HepG2 (cell line): ENCODE measurements around the gene TSSK2. TPM values are rescaled to one million over a fixed set of nuclear protein-coding genes. Genes with fewer than 3 reads are reported as not detected.

Experiments
- ATAC-seq: fragments of 200-7000 bp; cut with Tn5 transposase; 3 replicates; pipeline ENCODE4 v1.9.1; 2020; ENCODE audit warnings: mild to moderate bottlenecking, moderate library complexity
- BruUV-seq: library from RNA; stranded (reverse); fragments of 400-500 nt; replicated peaks from 2 replicates; lab custom pipeline; 2021; lab: Mats Ljungman, UMichigan
- CTCF ChIA-PET: fragments of 300-600 bp; formaldehyde crosslinking; extraction: SDS; loops from one replicate; lab custom pipeline; 2021; ENCODE audit warnings: low total read pairs, inconsistent platforms, low intra/inter-chr PET ratio; lab: Yijun Ruan, JAX
- POLR2A ChIA-PET: fragments of 350-600 bp; sonication (Branson Sonifier 250); formaldehyde crosslinking; loops from one replicate; lab custom pipeline; 2020; ENCODE audit warnings: antibody characterized with exemption, inconsistent platforms; lab: Yijun Ruan, JAX
- DNase-seq: peaks from one replicate; pipeline ENCODE4 v3.0.0-alpha.2; 2015; ENCODE audit warnings: low spot score
- FAIRE-seq: peaks from 3 replicates; lab custom pipeline; 2011; peaks lifted over from hg19 to GRCh38; lab: Jason Lieb, UNC
- H2AFZ ChIP-seq: one replicate; pipeline ENCODE4 v1.6.1; 2011; ENCODE audit warnings: low read length, inconsistent platforms
- H3K27ac ChIP-seq: fragments of 300-600 bp; 3 replicates; pipeline ENCODE4 v1.8.0; 2011; ENCODE audit warnings: mixed run types, mild to moderate bottlenecking, mixed read lengths, low read length, inconsistent platforms; ENCODE audit not compliant: insufficient read depth; ENCODE audit errors: extremely low read length
- H3K27me3 ChIP-seq, 2 experiments: fragments of 200-600 bp in 1 of 2; 2 replicates in 1 of 2; 3 replicates in 1 of 2; pipeline versions ENCODE4 v1.6.0 to v1.8.0; 2011; ENCODE audit warnings: low read length in 2 of 2, mild to moderate bottlenecking in 2 of 2, moderate library complexity in 2 of 2, inconsistent platforms in 1 of 2; ENCODE audit not compliant: insufficient read depth in 2 of 2, control insufficient read depth in 1 of 2
- H3K36me3 ChIP-seq, 2 experiments: fragments of 200-600 bp in 1 of 2; replicated peaks in 1 of 2; 2 replicates in 1 of 2; 3 replicates in 1 of 2; pipeline versions ENCODE4 v1.5.1 to v1.8.0; 2011; ENCODE audit warnings: low read length in 2 of 2, inconsistent platforms in 1 of 2; ENCODE audit not compliant: insufficient read depth in 2 of 2, control insufficient read depth in 1 of 2
- H3K4me1 ChIP-seq: 2 replicates; pipeline ENCODE4 v1.5.1; 2012; ENCODE audit warnings: low read length, inconsistent platforms; ENCODE audit not compliant: insufficient read depth
- H3K4me2 ChIP-seq: 2 replicates; pipeline ENCODE4 v1.6.0; 2011; ENCODE audit warnings: low read depth, low read length, inconsistent platforms
- H3K4me3 ChIP-seq, 3 experiments: fragments of 200-600 bp in 1 of 3; sonication (generic), shearing (Covaris generic) in 1 of 3; replicated peaks in 1 of 3; 2 replicates each; pipeline ENCODE4 v1.5.1; 2011 to 2016; ENCODE audit warnings: low read length in 3 of 3, inconsistent platforms in 2 of 3, low read depth in 2 of 3, mild to moderate bottlenecking in 2 of 3, control low read depth in 1 of 3, mixed read lengths in 1 of 3; ENCODE audit not compliant: insufficient read depth in 1 of 3
- H3K79me2 ChIP-seq: one replicate; pipeline ENCODE4 v1.6.1; 2011; ENCODE audit warnings: low read length, inconsistent platforms; ENCODE audit not compliant: insufficient read depth
- H3K9ac ChIP-seq: 2 replicates; pipeline ENCODE4 v1.6.0; 2011; ENCODE audit warnings: mild to moderate bottlenecking, low read depth, low read length, inconsistent platforms; ENCODE audit not compliant: insufficient read depth
- H3K9me3 ChIP-seq: 2 replicates; pipeline ENCODE4 v1.5.1; 2012; ENCODE audit warnings: mild to moderate bottlenecking, low read length
- H4K20me1 ChIP-seq: 2 replicates; pipeline ENCODE4 v1.6.0; 2011; ENCODE audit warnings: inconsistent platforms, mild to moderate bottlenecking, low read length, moderate library complexity; ENCODE audit not compliant: insufficient read depth
- ATF7-NPFF ChIP-seq: sonication (generic); formaldehyde crosslinking; IDR thresholded peaks from 2 replicates; pipeline ENCODE4 v1.8.1; 2023; ENCODE audit warnings: mild to moderate bottlenecking, low read depth, missing genetic modification reagents, moderate library complexity
- EP300 ChIP-seq, 3 experiments: sonication (generic) in 1 of 3; formaldehyde crosslinking in 1 of 3; IDR thresholded peaks; 2 replicates each; pipeline versions ENCODE4 v1.5.1 to v1.6.1; 2011 to 2020; ENCODE audit warnings: low read depth in 2 of 3, low read length in 2 of 3, borderline replicate concordance in 1 of 3, improper control_type of control experiment in 1 of 3, mild to moderate bottlenecking in 1 of 3, missing genetic modification reagents in 1 of 3, moderate library complexity in 1 of 3
- FOXJ3 ChIP-seq: sonication (generic); formaldehyde crosslinking; IDR thresholded peaks from 2 replicates; pipeline ENCODE4 v1.4.0; 2020; ENCODE audit warnings: missing genetic modification reagents, mild to moderate bottlenecking, borderline replicate concordance
- HNRNPK ChIP-seq: fragments of 200-400 bp; formaldehyde crosslinking; IDR thresholded peaks from 2 replicates; pipeline ENCODE4 v1.6.1; 2018; ENCODE audit warnings: low read length, low read depth, moderate library complexity, mild to moderate bottlenecking; ENCODE audit not compliant: poor library complexity, severe bottlenecking
- JARID2 ChIP-seq: sonication (generic); formaldehyde crosslinking; IDR thresholded peaks from 2 replicates; pipeline ENCODE4 v1.8.1; 2023; ENCODE audit warnings: missing genetic modification reagents, inconsistent platforms; ENCODE audit not compliant: insufficient replicate concordance
- KDM5B ChIP-seq: sonication (generic); formaldehyde crosslinking; IDR thresholded peaks from 2 replicates; pipeline ENCODE4 v1.4.0; 2020; ENCODE audit warnings: missing genetic modification reagents, mild to moderate bottlenecking, borderline replicate concordance
- MYC ChIP-seq: sonication (generic); formaldehyde crosslinking; IDR thresholded peaks from 2 replicates; pipeline ENCODE4 v1.9.0; 2021; ENCODE audit warnings: missing genetic modification reagents, borderline replicate concordance
- NONO ChIP-seq, 2 experiments: fragments of 450-650 bp in 1 of 2; sonication (generic) in 1 of 2; formaldehyde crosslinking in 1 of 2; IDR thresholded peaks in 1 of 2; conservative IDR thresholded peaks in 1 of 2; 2 replicates each; pipeline versions ENCODE4 v1.6.1 to v1.8.0; 2017 to 2022; ENCODE audit warnings: mild to moderate bottlenecking in 1 of 2, missing genetic modification reagents in 1 of 2, moderate library complexity in 1 of 2
- STAG1 ChIP-seq: sonication (generic); formaldehyde crosslinking; IDR thresholded peaks from 2 replicates; pipeline ENCODE4 v1.4.0; 2020; ENCODE audit warnings: missing genetic modification reagents
- ZNF20 ChIP-seq: sonication (generic); formaldehyde crosslinking; IDR thresholded peaks from 2 replicates; pipeline ENCODE4 v1.4.0; 2020; ENCODE audit warnings: mild to moderate bottlenecking, moderate library complexity, missing genetic modification reagents
- ZNF382 ChIP-seq: sonication (generic); formaldehyde crosslinking; IDR thresholded peaks from 2 replicates; pipeline ENCODE4 v1.5.0; 2020; ENCODE audit warnings: missing genetic modification reagents, mild to moderate bottlenecking, borderline replicate concordance
- ZNF530 ChIP-seq: sonication (generic); formaldehyde crosslinking; IDR thresholded peaks from 2 replicates; pipeline ENCODE4 v1.5.0; 2020; ENCODE audit warnings: low read depth, mild to moderate bottlenecking, missing genetic modification reagents
- ZNF572 ChIP-seq: sonication (generic); formaldehyde crosslinking; IDR thresholded peaks from 2 replicates; pipeline ENCODE4 v1.5.1; 2020; ENCODE audit warnings: mild to moderate bottlenecking, missing genetic modification reagents
- ZNF644 ChIP-seq: IDR thresholded peaks from 2 replicates; pipeline ENCODE4 v1.6.1; 2016; ENCODE audit warnings: low read depth
- ZSCAN29 ChIP-seq: sonication (generic); formaldehyde crosslinking; conservative IDR thresholded peaks from 2 replicates; pipeline ENCODE4 v1.4.0; 2020; ENCODE audit warnings: mild to moderate bottlenecking, missing genetic modification reagents
- WGBS: methylation state at CpG from one replicate; pipeline ENCODE4 v1.1.6; 2017; ENCODE audit warnings: low lambda C conversion rate; 5-methylcytosine and 5-hydroxymethylcytosine counted together
- in situ Hi-C: cut with HindIII; loops from 2 replicates; pipeline ENCODE4 v1.10.0; 2017; ENCODE audit warnings: low pct_unique_long_range_greater_than_20kb; ENCODE audit not compliant: extremely low pct_ligation_motif_present
- intact Hi-C: fragments of 100-400 bp; cut with micrococcal nuclease; formaldehyde crosslinking; loops from one replicate; pipeline ENCODE4 v1.10.0; 2022; ENCODE audit not compliant: unreplicated experiment
- polyA plus RNA-seq, 8 experiments: library from polyadenylated mRNA; depleted of rRNA in 3 of 8; stranded (reverse) in 7 of 8; unstranded in 1 of 8; fragments of >200 nt; fragmentation: Illumina TruSeq in 4 of 8; extraction: Trizol in 4 of 8; gene quantifications; 2 replicates each; pipeline versions ENCODE4 v1.2.1 to v1.2.3, GENCODE V29; 2011 to 2016; ENCODE audit warnings: low read depth in 4 of 8, missing spikeins in 1 of 8, mixed read lengths in 1 of 8; ENCODE audit not compliant: insufficient read depth in 1 of 8
- total RNA-seq, 5 experiments: library from RNA; depleted of rRNA; stranded (reverse); fragments of >200 nt; fragmentation: Illumina TruSeq; extraction: Trizol; gene quantifications; 2 replicates each; pipeline ENCODE4 v1.2.3, GENCODE V29; 2016; ENCODE audit warnings: low read depth in 1 of 5
- TF ChIP-seq, protein P1 (sequence below): sonication (generic); formaldehyde crosslinking; conservative IDR thresholded peaks from 2 replicates; pipeline ENCODE4 v1.8.1; 2023; ENCODE audit warnings: missing genetic modification reagents
- TF ChIP-seq, protein P2 (sequence below): IDR thresholded peaks from 2 replicates; pipeline ENCODE4 v1.6.1; 2016; ENCODE audit warnings: mild to moderate bottlenecking

Gene TSSK2
- total and polyA plus RNA-seq, 2 of the 13 experiments (the other 11 are each of a cell fraction or from before 2014, with no cell fraction given): not detected

DNA sequence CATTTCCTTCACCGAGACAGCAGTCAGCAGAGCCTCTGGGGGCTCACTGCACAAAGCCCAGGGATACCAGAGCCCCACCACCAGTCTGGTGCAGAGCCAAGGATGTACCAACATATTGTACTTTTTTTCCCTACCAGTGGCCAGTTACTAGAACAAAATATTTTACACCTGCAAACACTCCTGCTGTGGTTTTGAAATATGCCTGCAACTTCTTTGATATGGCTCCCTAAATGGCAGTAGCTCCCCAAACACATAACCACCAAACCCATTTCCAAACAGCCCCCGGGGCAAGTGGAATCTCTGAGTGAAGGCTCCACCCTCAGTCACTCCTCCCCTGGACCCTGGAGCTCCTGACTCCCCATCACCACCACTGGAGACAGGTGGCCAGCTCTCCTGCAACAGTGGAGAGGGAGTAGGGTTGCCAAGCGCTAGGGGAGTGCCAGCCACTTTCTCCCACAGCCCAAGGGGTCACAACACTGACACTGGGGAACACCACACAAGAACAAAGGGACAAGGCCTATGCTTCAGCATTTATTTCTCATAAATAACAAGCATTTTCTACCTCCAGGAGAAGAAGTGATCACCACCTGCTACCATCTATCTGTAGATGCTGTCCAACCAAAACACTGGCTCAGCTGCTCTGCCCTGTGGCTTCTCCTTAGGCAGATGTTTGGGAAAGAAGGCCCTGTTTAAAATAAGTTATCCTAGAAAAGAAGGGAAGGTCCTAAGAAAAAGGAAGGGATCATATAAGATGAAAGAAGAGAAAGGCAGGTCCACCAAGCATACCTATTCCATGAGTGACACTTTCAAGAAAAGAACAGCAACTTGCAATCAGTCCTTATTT is 24.0 kb upstream of the TSSK2 start:
- TF ChIP-seq ZNF20 (CRISPR knock-in tag) (no peak), ATF7-NPFF (CRISPR knock-in tag) (no peak), ZSCAN29 (CRISPR knock-in tag) (no peak), HNRNPK (no peak), KDM5B (CRISPR knock-in tag) (no peak), ZNF382 (CRISPR knock-in tag) (no peak), JARID2 (CRISPR knock-in tag) (no peak), EP300 (IDR thresholded peaks at IDR 0.05; ENCODE audit: low read depth in 2 of 2, low read length in 2 of 2) (no peak), EP300 (CRISPR knock-in tag; IDR thresholded peaks at IDR 0.05; ENCODE audit: borderline replicate concordance) (no peak), ZNF572 (CRISPR knock-in tag) (no peak), ZNF644 (CRISPR knock-in tag) (no peak), MYC (no peak), STAG1 (CRISPR knock-in tag) (no peak), NONO (IDR thresholded peaks at IDR 0.05) (no peak), NONO (CRISPR knock-in tag; conservative IDR thresholded peaks at IDR 0.05) (no peak), FOXJ3 (no peak), ZNF530 (no peak)
- TF ChIP-seq, protein P1, sequence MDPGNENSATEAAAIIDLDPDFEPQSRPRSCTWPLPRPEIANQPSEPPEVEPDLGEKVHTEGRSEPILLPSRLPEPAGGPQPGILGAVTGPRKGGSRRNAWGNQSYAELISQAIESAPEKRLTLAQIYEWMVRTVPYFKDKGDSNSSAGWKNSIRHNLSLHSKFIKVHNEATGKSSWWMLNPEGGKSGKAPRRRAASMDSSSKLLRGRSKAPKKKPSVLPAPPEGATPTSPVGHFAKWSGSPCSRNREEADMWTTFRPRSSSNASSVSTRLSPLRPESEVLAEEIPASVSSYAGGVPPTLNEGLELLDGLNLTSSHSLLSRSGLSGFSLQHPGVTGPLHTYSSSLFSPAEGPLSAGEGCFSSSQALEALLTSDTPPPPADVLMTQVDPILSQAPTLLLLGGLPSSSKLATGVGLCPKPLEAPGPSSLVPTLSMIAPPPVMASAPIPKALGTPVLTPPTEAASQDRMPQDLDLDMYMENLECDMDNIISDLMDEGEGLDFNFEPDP: no peak
- TF ChIP-seq, protein P2, sequence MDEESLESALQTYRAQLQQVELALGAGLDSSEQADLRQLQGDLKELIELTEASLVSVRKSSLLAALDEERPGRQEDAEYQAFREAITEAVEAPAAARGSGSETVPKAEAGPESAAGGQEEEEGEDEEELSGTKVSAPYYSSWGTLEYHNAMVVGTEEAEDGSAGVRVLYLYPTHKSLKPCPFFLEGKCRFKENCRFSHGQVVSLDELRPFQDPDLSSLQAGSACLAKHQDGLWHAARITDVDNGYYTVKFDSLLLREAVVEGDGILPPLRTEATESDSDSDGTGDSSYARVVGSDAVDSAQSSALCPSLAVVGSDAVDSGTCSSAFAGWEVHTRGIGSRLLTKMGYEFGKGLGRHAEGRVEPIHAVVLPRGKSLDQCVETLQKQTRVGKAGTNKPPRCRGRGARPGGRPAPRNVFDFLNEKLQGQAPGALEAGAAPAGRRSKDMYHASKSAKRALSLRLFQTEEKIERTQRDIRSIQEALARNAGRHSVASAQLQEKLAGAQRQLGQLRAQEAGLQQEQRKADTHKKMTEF (CRISPR knock-in tag): no peak
- Histone ChIP-seq H2AFZ (no peak overlapping the region), H3K9me3 (no peaks in the 10 kb centered on the region), H3K4me3 (no peak overlapping the region), H3K4me1 (peaks cover 18% of the 10 kb centered on the region), H3K27ac (no peak overlapping the region), H3K79me2 (peaks cover 87% of the 10 kb centered on the region), H4K20me1 (peaks cover 45% of the 10 kb centered on the region), H3K36me3 (peaks cover 1 to 8% of the 10 kb centered on the region in 2 experiments), H3K9ac (no peak overlapping the region), H3K27me3 (no peaks in the 10 kb centered on the region; a peak in 1 of 5 replicates), H3K4me2 (no peak overlapping the region)
- in situ Hi-C loops (no loop called here), intact Hi-C loops (no loop called here)
- no peak for FAIRE-seq
- 100% methylated on average over 1 of the region's 3 CpGs for WGBS
- ChIA-PET POLR2A (no interaction called here), CTCF (no interaction called here)
- ATAC-seq: no peak
- no TSS peak for BruUV-seq
- DNase-seq: no peak
